WTC11 (cell line): ENCODE data around the gene ELOB. TPM values are rescaled to one million over a fixed set of nuclear protein-coding genes. Genes with fewer than 3 reads are reported as not detected.

Experiments
- ATAC-seq: fragments of 200-7000 bp; cut with Tn5 transposase; 2 replicates; pipeline ENCODE4 v1.10.0; 2021; ENCODE audit warnings: mild to moderate bottlenecking, moderate library complexity
- CTCF ChIA-PET: fragments of 300-600 bp; sonication (Branson Sonifier 250); formaldehyde crosslinking; loops from one replicate; lab custom pipeline; 2021; ENCODE audit warnings: antibody characterized with exemption; lab: Charles Lee
- POLR2A ChIA-PET: fragments of 350-600 bp; sonication (Branson Sonifier 250); formaldehyde crosslinking; loops from one replicate; lab custom pipeline; 2021; ENCODE audit warnings: antibody characterized with exemption; lab: Charles Lee
- DNase-seq: peaks from one replicate; pipeline ENCODE4 v3.0.0; 2021; ENCODE audit warnings: low spot score
- H3K27ac Mint-ChIP-seq: 2 replicates; pipeline ENCODE4 v1.8.0; 2021; ENCODE audit warnings: mixed read lengths
- H3K27me3 Mint-ChIP-seq: 2 replicates; pipeline ENCODE4 v1.8.0; 2021; ENCODE audit warnings: low read depth, mild to moderate bottlenecking, moderate library complexity, mixed read lengths
- H3K36me3 Mint-ChIP-seq: 2 replicates; pipeline ENCODE4 v1.8.0; 2021; ENCODE audit warnings: mixed read lengths
- H3K4me1 Mint-ChIP-seq: 2 replicates; pipeline ENCODE4 v1.8.0; 2022; ENCODE audit warnings: mixed read lengths
- H3K4me3 Mint-ChIP-seq: 2 replicates; pipeline ENCODE4 v1.8.0; 2021; ENCODE audit warnings: mild to moderate bottlenecking, moderate library complexity, mixed read lengths
- H3K9me3 Mint-ChIP-seq: 2 replicates; pipeline ENCODE4 v1.8.0; 2021; ENCODE audit warnings: mixed read lengths
- ESRRA ChIP-seq: sonication (generic); formaldehyde crosslinking; IDR thresholded peaks from 2 replicates; pipeline ENCODE4 v1.8.1; 2022; ENCODE audit warnings: mild to moderate bottlenecking, missing genetic modification reagents, borderline replicate concordance
- FOXJ3 ChIP-seq: sonication (generic); formaldehyde crosslinking; IDR thresholded peaks from 2 replicates; pipeline ENCODE4 v1.9.0; 2021; ENCODE audit warnings: missing genetic modification reagents, mild to moderate bottlenecking, borderline replicate concordance
- FOXP1 ChIP-seq: sonication (generic); formaldehyde crosslinking; IDR thresholded peaks from 2 replicates; pipeline ENCODE4 v1.8.0; 2022; ENCODE audit warnings: missing genetic modification reagents, mild to moderate bottlenecking, moderate library complexity, borderline replicate concordance
- GRHL2 ChIP-seq: fragments of 250-450 bp; sonication (Bioruptor Pico); IDR thresholded peaks from 2 replicates; pipeline ENCODE4 v1.8.0; 2022; ENCODE audit warnings: mild to moderate bottlenecking, moderate library complexity; ENCODE audit not compliant: insufficient replicate concordance, severe bottlenecking
- NFATC4 ChIP-seq: fragments of 250-450 bp; sonication (Bioruptor Pico); IDR thresholded peaks from 2 replicates; pipeline ENCODE4 v1.9.0; 2021; ENCODE audit warnings: mild to moderate bottlenecking
- NFE2L1 ChIP-seq: sonication (generic); formaldehyde crosslinking; IDR thresholded peaks from 2 replicates; pipeline ENCODE4 v1.8.1; 2023; ENCODE audit warnings: missing genetic modification reagents
- OVOL2 ChIP-seq: fragments of 250-450 bp; sonication (Bioruptor Pico); IDR thresholded peaks from 2 replicates; pipeline ENCODE4 v1.9.0; 2021; ENCODE audit warnings: mild to moderate bottlenecking, borderline replicate concordance
- PRRX2 ChIP-seq: fragments of 250-450 bp; sonication (Bioruptor Pico); IDR thresholded peaks from 2 replicates; pipeline ENCODE4 v1.8.0; 2021; ENCODE audit warnings: mild to moderate bottlenecking
- SMAD3 ChIP-seq: sonication (generic); formaldehyde crosslinking; IDR thresholded peaks from 2 replicates; pipeline ENCODE4 v1.8.0; 2022; ENCODE audit warnings: missing genetic modification reagents, mild to moderate bottlenecking, borderline replicate concordance
- SOX15 ChIP-seq: fragments of 250-450 bp; sonication (Bioruptor Pico); IDR thresholded peaks from 2 replicates; pipeline ENCODE4 v1.9.0; 2021; ENCODE audit warnings: mild to moderate bottlenecking
- TCF7 ChIP-seq: sonication (generic); formaldehyde crosslinking; IDR thresholded peaks from 2 replicates; pipeline ENCODE4 v1.8.0; 2022; ENCODE audit warnings: mild to moderate bottlenecking, low read depth, missing genetic modification reagents, moderate library complexity
- ZNF138 ChIP-seq: sonication (generic); formaldehyde crosslinking; conservative IDR thresholded peaks from 2 replicates; pipeline ENCODE4 v1.8.1; 2022; ENCODE audit warnings: mild to moderate bottlenecking, moderate library complexity, missing genetic modification reagents
- ZNF263 ChIP-seq: sonication (generic); formaldehyde crosslinking; IDR thresholded peaks from 2 replicates; pipeline ENCODE4 v1.8.1; 2022; ENCODE audit warnings: low read depth, mild to moderate bottlenecking, moderate library complexity, missing genetic modification reagents
- ZNF396 ChIP-seq: fragments of 250-450 bp; sonication (Bioruptor Pico); IDR thresholded peaks from 2 replicates; pipeline ENCODE4 v1.8.0; 2021; ENCODE audit warnings: mild to moderate bottlenecking, moderate library complexity, borderline replicate concordance
- total RNA-seq: library from RNA; stranded (reverse); gene quantifications from 3 replicates; pipeline ENCODE4 v1.2.3, GENCODE V29; 2021
- TF ChIP-seq, protein P1 (sequence below): fragments of 250-450 bp; sonication (Bioruptor Pico); conservative IDR thresholded peaks from 2 replicates; pipeline ENCODE4 v1.9.0; 2021; ENCODE audit warnings: mild to moderate bottlenecking
- TF ChIP-seq, protein P2 (sequence below): sonication (generic); formaldehyde crosslinking; IDR thresholded peaks from 2 replicates; pipeline ENCODE4 v1.8.0; 2022; ENCODE audit warnings: mild to moderate bottlenecking, missing genetic modification reagents
- TF ChIP-seq, protein P3 (sequence below): sonication (generic); formaldehyde crosslinking; IDR thresholded peaks from 2 replicates; pipeline ENCODE4 v1.8.1; 2023; ENCODE audit warnings: mild to moderate bottlenecking, moderate library complexity, missing genetic modification reagents
- TF ChIP-seq, protein P4 (sequence below): sonication (generic); formaldehyde crosslinking; IDR thresholded peaks from 2 replicates; pipeline ENCODE4 v1.8.0; 2022; ENCODE audit warnings: mild to moderate bottlenecking, missing genetic modification reagents

ELOB gene
- total RNA-seq, 1 experiment from 2014 or later = 252 TPM

DNA sequence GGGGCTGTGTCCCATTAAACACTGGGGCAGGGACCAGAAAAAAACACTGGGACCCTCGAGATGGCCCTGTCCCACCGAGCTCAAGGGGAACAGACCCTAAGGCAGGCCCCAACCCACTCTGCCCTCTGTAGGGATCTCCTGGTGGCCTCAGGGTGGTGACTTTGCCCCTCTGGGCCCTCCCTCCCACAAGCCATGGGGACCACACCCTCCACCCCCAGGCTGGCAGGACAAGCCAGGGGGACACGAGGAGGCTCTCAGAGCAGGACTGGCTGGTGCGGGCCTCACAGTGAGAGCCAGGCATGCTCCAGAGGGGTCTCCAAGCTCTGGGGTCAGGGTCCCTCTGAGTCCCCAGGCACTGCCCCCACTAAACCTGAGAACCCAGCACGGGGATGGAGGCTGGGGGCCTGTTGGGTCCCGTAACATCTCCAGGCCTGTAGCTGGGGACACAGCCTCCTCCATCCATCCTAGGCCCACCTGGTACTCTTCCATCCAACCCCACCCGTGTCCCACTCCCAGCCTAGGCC, 39.1 kb downstream of the ELOB start (continued):
- TF ChIP-seq ESRRA (no peak), SOX15 (CRISPR knock-in tag) (no peak), ZNF138 (CRISPR knock-in tag) (no peak), PRRX2 (no peak), FOXP1 (CRISPR knock-in tag) (no peak), OVOL2 (CRISPR knock-in tag) (no peak), ZNF263 (CRISPR knock-in tag) (no peak)
- TF ChIP-seq, protein P1, sequence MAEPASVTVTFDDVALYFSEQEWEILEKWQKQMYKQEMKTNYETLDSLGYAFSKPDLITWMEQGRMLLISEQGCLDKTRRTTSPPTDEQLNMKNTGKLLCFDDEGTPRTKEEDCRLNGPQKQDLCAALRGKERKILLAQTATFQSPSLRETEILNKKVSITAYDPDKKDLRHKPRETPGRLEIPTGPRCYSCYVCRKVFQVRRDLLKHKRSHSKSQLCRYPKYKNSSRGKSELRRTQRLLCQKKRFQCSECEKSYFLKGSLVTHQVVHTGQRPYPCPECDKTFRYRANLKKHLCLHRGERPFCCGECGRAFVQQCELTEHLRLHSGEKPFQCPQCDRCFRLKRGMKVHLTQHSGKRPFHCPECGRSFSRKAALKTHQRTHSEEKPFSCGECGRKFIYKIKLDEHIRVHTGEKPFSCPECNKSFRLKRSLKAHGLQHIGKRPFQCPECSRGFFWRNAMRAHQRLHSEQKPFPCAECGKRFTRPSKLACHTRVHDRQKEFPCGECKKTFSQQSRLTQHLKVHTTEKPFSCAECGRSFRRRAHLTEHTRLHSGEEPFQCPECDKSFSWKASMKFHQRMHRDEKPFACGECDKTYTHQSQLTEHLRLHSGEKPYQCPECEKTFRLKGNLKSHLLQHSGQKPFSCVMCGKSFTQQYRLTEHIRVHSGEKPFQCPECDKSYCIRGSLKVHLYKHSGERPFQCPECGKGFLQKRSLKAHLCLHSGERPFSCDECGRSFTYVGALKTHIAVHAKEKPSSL (CRISPR knock-in tag) = no peak
- TF ChIP-seq, protein P2, sequence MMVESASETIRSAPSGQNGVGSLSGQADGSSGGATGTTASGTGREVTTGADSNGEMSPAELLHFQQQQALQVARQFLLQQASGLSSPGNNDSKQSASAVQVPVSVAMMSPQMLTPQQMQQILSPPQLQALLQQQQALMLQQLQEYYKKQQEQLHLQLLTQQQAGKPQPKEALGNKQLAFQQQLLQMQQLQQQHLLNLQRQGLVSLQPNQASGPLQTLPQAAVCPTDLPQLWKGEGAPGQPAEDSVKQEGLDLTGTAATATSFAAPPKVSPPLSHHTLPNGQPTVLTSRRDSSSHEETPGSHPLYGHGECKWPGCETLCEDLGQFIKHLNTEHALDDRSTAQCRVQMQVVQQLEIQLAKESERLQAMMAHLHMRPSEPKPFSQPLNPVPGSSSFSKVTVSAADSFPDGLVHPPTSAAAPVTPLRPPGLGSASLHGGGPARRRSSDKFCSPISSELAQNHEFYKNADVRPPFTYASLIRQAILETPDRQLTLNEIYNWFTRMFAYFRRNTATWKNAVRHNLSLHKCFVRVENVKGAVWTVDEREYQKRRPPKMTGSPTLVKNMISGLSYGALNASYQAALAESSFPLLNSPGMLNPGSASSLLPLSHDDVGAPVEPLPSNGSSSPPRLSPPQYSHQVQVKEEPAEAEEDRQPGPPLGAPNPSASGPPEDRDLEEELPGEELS (CRISPR knock-in tag) = no peak
- TF ChIP-seq, protein P3, sequence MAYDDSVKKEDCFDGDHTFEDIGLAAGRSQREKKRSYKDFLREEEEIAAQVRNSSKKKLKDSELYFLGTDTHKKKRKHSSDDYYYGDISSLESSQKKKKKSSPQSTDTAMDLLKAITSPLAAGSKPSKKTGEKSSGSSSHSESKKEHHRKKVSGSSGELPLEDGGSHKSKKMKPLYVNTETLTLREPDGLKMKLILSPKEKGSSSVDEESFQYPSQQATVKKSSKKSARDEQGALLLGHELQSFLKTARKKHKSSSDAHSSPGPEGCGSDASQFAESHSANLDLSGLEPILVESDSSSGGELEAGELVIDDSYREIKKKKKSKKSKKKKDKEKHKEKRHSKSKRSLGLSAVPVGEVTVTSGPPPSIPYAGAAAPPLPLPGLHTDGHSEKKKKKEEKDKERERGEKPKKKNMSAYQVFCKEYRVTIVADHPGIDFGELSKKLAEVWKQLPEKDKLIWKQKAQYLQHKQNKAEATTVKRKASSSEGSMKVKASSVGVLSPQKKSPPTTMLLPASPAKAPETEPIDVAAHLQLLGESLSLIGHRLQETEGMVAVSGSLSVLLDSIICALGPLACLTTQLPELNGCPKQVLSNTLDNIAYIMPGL (CRISPR knock-in tag) = no peak

DNA sequence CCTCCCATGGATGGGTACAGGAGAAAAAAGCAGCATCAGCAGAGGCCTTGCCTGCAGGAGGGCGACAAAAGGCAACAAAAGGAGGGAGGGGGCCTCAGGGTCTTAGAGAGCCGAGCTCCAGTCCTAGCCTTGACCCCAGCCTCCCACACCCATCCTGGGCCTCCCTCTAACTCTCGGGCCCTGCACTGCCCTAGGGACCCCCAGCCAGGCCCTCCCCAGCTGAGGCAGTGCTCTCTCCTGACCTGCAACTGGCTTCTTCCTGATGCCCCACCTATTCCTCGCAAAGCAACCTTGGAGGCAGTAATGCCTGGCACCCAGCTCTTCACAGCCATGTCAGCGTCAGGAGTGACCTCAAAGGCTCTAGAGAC, 39.9 kb downstream of the ELOB start:
- Mint-ChIP-seq H3K4me1 (no peaks in the 10 kb centered on the region), H3K27me3 (peaks cover 5% of the 10 kb centered on the region), H3K36me3 (no peaks in the 10 kb centered on the region), H3K4me3 (no peak overlapping the region), H3K27ac (no peak overlapping the region), H3K9me3 (no peaks in the 10 kb centered on the region)
- ATAC-seq (peak; percentile 29; the same call in 1 of the 2 replicates), DNase-seq (no peak)
- no peak for TF ChIP-seq NFATC4 (CRISPR knock-in tag)
- no peak for TF ChIP-seq GRHL2 (CRISPR knock-in tag)
- no peak for TF ChIP-seq SMAD3
- ChIA-PET CTCF (interaction anchor here (0.7 to 1.1 kb wide), 2 partner anchors 15 to 102 kb away, joined by 3 read pairs; partner anchors contain the start of gene SRRM2), POLR2A (interaction anchor here (0.6 kb wide), 1 partner anchor 15 kb away, joined by 3 read pairs; the partner anchor contains the start of gene SRRM2)

DNA sequence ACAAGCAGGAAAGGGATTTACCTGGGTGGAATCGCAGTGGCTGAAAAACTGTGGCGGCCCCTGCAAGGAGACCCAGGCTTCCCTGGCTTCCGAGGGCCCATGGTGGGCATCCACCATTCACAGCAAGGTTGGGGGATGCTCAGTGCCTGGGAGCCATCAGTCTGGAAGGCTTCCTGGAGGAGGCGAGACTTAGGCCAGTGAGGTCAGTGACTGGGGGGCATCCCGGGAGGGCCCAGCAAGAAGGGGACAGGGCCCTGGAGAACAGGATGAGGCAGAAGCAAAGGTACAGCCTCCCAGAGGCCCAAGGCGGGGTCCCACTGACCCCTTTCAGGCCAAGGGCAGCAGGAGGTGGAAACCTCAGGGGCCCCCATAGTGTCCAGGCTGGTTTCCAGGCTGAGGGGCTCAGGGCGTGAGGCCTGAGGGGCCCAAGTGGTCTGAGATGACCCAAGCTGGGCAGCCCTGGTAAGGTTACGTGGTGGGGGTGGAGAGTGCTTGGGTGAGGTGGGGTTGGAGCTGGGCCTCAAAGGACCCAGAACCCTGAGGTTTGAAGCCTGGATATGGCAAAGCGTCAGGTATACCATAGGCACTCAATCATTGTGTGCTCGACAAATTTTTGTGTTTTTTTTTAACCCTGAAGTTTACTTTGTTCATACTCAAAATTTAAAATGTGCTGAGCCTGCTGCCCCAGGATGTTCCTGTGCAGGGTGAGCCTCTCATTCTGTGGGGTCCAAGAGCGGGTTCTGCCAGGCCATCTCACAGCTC, 40.4 kb downstream of the ELOB start:
- no peak for ATAC-seq
- Mint-ChIP-seq H3K27me3 (peaks cover 7% of the 10 kb centered on the region), H3K4me1 (no peaks in the 10 kb centered on the region), H3K4me3 (no peak overlapping the region), H3K9me3 (no peaks in the 10 kb centered on the region), H3K27ac (no peak overlapping the region), H3K36me3 (no peaks in the 10 kb centered on the region)
- DNase-seq = no peak
- ChIA-PET POLR2A (interaction anchor here (0.6 to 1.5 kb wide), 2 partner anchors 15 to 16 kb away, joined by 3 read pairs; partner anchors contain the start of gene SRRM2), CTCF (interaction anchor here (0.6 to 1.1 kb wide), 3 partner anchors 16 to 103 kb away, joined by 3 read pairs; partner anchors contain the start of gene SRRM2)
- TF ChIP-seq, protein P4, sequence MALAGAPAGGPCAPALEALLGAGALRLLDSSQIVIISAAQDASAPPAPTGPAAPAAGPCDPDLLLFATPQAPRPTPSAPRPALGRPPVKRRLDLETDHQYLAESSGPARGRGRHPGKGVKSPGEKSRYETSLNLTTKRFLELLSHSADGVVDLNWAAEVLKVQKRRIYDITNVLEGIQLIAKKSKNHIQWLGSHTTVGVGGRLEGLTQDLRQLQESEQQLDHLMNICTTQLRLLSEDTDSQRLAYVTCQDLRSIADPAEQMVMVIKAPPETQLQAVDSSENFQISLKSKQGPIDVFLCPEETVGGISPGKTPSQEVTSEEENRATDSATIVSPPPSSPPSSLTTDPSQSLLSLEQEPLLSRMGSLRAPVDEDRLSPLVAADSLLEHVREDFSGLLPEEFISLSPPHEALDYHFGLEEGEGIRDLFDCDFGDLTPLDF (CRISPR knock-in tag) = no peak
- TF ChIP-seq, protein P2 (CRISPR knock-in tag) = no peak
- TF ChIP-seq NFE2L1 (CRISPR knock-in tag) = no peak
- no peak for TF ChIP-seq FOXJ3 (CRISPR knock-in tag)
- no peak for TF ChIP-seq ZNF396
- TF ChIP-seq, protein P1 (CRISPR knock-in tag) = no peak
- no peak for TF ChIP-seq TCF7 (CRISPR knock-in tag)
- TF ChIP-seq PRRX2 = no peak
